IMR-90 (cell line): ENCODE results near the gene XRCC3. TPM values are rescaled to one million over a fixed set of nuclear protein-coding genes. Genes with fewer than 3 reads are reported as not detected.

Experiments used
- ATAC-seq: fragments of 200-7000 bp; cut with Tn5 transposase; 2 replicates; pipeline ENCODE4 v1.9.1; 2020; ENCODE audit warnings: low read depth, mild to moderate bottlenecking, moderate library complexity
- BruUV-seq: library from RNA; stranded (reverse); fragments of 400-500 nt; replicated peaks from 2 replicates; lab custom pipeline; 2021; lab: Mats Ljungman, UMichigan
- CTCF ChIA-PET: fragments of 300-600 bp; formaldehyde crosslinking; extraction: SDS; loops from one replicate; lab custom pipeline; 2021; ENCODE audit warnings: antibody characterized with exemption; lab: Yijun Ruan, JAX
- POLR2A ChIA-PET: fragments of 300-600 bp; sonication (Branson Sonifier 250); formaldehyde crosslinking; loops from one replicate; lab custom pipeline; 2022; ENCODE audit warnings: antibody characterized with exemption; ENCODE audit not compliant: unreplicated experiment; lab: Charles Lee
- DNase-seq: peaks from one replicate; pipeline ENCODE4 v3.0.0; 2013
- H2AFZ ChIP-seq: replicated peaks from 2 replicates; pipeline ENCODE3; 2013; ENCODE audit warnings: low read length, mild to moderate bottlenecking; ENCODE audit not compliant: poor library complexity
- H2AK5ac ChIP-seq: 2 replicates; pipeline ENCODE4 v1.6.1; 2013; ENCODE audit warnings: low read depth, low read length, inconsistent platforms
- H2AK9ac ChIP-seq: replicated peaks from 2 replicates; pipeline ENCODE3; 2013; ENCODE audit warnings: mild to moderate bottlenecking, low read depth, low read length, moderate library complexity; ENCODE audit not compliant: poor library complexity
- H2BK120ac ChIP-seq: 2 replicates; pipeline ENCODE4 v1.6.1; 2013; ENCODE audit warnings: low read depth, low read length, inconsistent platforms
- H2BK15ac ChIP-seq: 3 replicates; pipeline ENCODE4 v1.6.1; 2013; ENCODE audit warnings: low read depth, low read length, inconsistent platforms
- H2BK20ac ChIP-seq: 2 replicates; pipeline ENCODE4 v1.6.1; 2013; ENCODE audit warnings: low read depth, mild to moderate bottlenecking, inconsistent platforms, low read length, moderate library complexity
- H2BK5ac ChIP-seq: 2 replicates; pipeline ENCODE4 v1.6.1; 2013; ENCODE audit warnings: mild to moderate bottlenecking, low read depth, low read length, inconsistent platforms; ENCODE audit not compliant: poor library complexity, severe bottlenecking
- H3K14ac ChIP-seq: replicated peaks from 2 replicates; pipeline ENCODE4 v1.6.1; 2013; ENCODE audit warnings: low read depth, low read length, inconsistent platforms
- H3K18ac ChIP-seq: 2 replicates; pipeline ENCODE4 v1.6.1; 2013; ENCODE audit warnings: low read depth, low read length, control low read depth
- H3K23ac ChIP-seq: 2 replicates; pipeline ENCODE4 v1.6.1; 2013; ENCODE audit warnings: low read depth, low read length, inconsistent platforms
- H3K27ac ChIP-seq: 2 replicates; pipeline ENCODE4 v1.5.1; 2013; ENCODE audit warnings: mild to moderate bottlenecking, control low read depth, low read length; ENCODE audit not compliant: insufficient read depth
- H3K27me3 ChIP-seq: 2 replicates; pipeline ENCODE4 v1.6.1; 2013; ENCODE audit warnings: low read length; ENCODE audit not compliant: control insufficient read depth, insufficient read depth
- H3K36me3 ChIP-seq: 2 replicates; pipeline ENCODE4 v1.6.1; 2013; ENCODE audit warnings: low read length, mixed read lengths; ENCODE audit not compliant: control insufficient read depth, insufficient read depth
- H3K4ac ChIP-seq: 2 replicates; pipeline ENCODE4 v1.6.1; 2013; ENCODE audit warnings: low read depth, low read length, inconsistent platforms
- H3K4me1 ChIP-seq: 2 replicates; pipeline ENCODE4 v1.6.1; 2013; ENCODE audit warnings: low read length, mixed read lengths; ENCODE audit not compliant: control insufficient read depth, insufficient read depth
- H3K4me2 ChIP-seq: 2 replicates; pipeline ENCODE4 v1.6.1; 2013; ENCODE audit warnings: low read depth, mild to moderate bottlenecking, control low read depth, low read length, moderate library complexity
- H3K4me3 ChIP-seq: 2 replicates; pipeline ENCODE4 v1.5.1; 2013; ENCODE audit warnings: low read depth, mild to moderate bottlenecking, control low read depth, low read length, moderate library complexity; ENCODE audit not compliant: insufficient read depth
- H3K56ac ChIP-seq: 2 replicates; pipeline ENCODE4 v1.6.1; 2013; ENCODE audit warnings: low read length, inconsistent platforms; ENCODE audit not compliant: insufficient read depth; ENCODE audit errors: extremely low read depth
- H3K79me1 ChIP-seq, 2 experiments: 2 replicates each; pipeline ENCODE4 v1.6.1; 2013; ENCODE audit warnings: low read length in 2 of 2, inconsistent platforms in 1 of 2, low read depth in 1 of 2
- H3K9ac ChIP-seq: 2 replicates; pipeline ENCODE4 v1.6.1; 2013; ENCODE audit warnings: low read depth, low read length, control low read depth
- H3K9me1 ChIP-seq: 2 replicates; pipeline ENCODE4 v1.6.1; 2013; ENCODE audit warnings: low read length, inconsistent platforms; ENCODE audit not compliant: insufficient read depth
- H3K9me3 ChIP-seq: 2 replicates; pipeline ENCODE4 v1.6.1; 2013; ENCODE audit warnings: low read length; ENCODE audit not compliant: control insufficient read depth, insufficient read depth
- H4K20me1 ChIP-seq: 2 replicates; pipeline ENCODE4 v1.6.1; 2013; ENCODE audit warnings: low read length, inconsistent platforms; ENCODE audit not compliant: insufficient read depth
- H4K5ac ChIP-seq: 2 replicates; pipeline ENCODE4 v1.6.1; 2013; ENCODE audit warnings: mild to moderate bottlenecking, low read depth, low read length, control low read depth
- H4K8ac ChIP-seq, 2 experiments: 2 replicates each; pipeline ENCODE4 v1.6.1; 2013; ENCODE audit warnings: low read depth in 2 of 2, low read length in 2 of 2, control low read depth in 1 of 2, inconsistent platforms in 1 of 2
- H4K91ac ChIP-seq: 2 replicates; pipeline ENCODE4 v1.6.1; 2013; ENCODE audit warnings: low read depth, low read length, inconsistent platforms; ENCODE audit not compliant: insufficient read depth
- MAZ ChIP-seq: IDR thresholded peaks from 2 replicates; pipeline ENCODE4 v1.6.1; 2012; ENCODE audit warnings: low read depth, mild to moderate bottlenecking, low read length, improper control_type of control experiment, moderate library complexity, borderline replicate concordance
- MXI1 ChIP-seq: IDR thresholded peaks from 2 replicates; pipeline ENCODE4 v1.6.1; 2012; ENCODE audit warnings: low read depth, mild to moderate bottlenecking, low read length, moderate library complexity, borderline replicate concordance
- NFE2L2 ChIP-seq: fragments of 150-350 bp; IDR thresholded peaks from 2 replicates; pipeline ENCODE4 v1.6.1; 2016; ENCODE audit warnings: low read depth, mild to moderate bottlenecking, low read length
- WGBS, 2 experiments: methylation state at CpG; one replicate each; pipeline versions ENCODE4 v1.1.5 to v1.1.7; 2013; ENCODE audit warnings: missing lambda C conversion rate in 2 of 2; ENCODE audit not compliant: insufficient read length in 1 of 2; ENCODE audit errors: extremely low coverage in 2 of 2; 5-methylcytosine and 5-hydroxymethylcytosine counted together
- dilution Hi-C: fragments of 300-500 bp; cut with HindIII; formaldehyde crosslinking; loops from one replicate; pipeline ENCODE4 v1.14.3; 2018; ENCODE audit warnings: low sequenced_read_pairs; ENCODE audit not compliant: unreplicated experiment
- in situ Hi-C: fragments of 300-500 bp; cut with MboI; formaldehyde crosslinking; loops from 3 replicates; pipeline ENCODE4 v1.14.3; 2019; ENCODE audit warnings: low sequenced_read_pairs, inconsistent platforms, mixed read lengths
- intact Hi-C: fragments of 100-400 bp; cut with micrococcal nuclease; formaldehyde crosslinking; loops from 2 replicates; pipeline ENCODE4 v1.10.0; 2022
- polyA plus RNA-seq, 3 experiments: library from polyadenylated mRNA; depleted of rRNA; stranded (reverse); fragments of >200 nt; gene quantifications; 2 replicates each; pipeline ENCODE4 v1.2.3, GENCODE V29; 2012; ENCODE audit warnings: low replicate concordance in 1 of 3
- total RNA-seq: library from RNA; depleted of rRNA; stranded (reverse); fragments of >200 nt; gene quantifications from 2 replicates; pipeline ENCODE4 v1.2.3, GENCODE V29; 2012
- TF ChIP-seq, protein P1 (sequence below): fragments of 150-350 bp; IDR thresholded peaks from 2 replicates; pipeline ENCODE4 v1.6.1; 2016; ENCODE audit warnings: low read depth, mild to moderate bottlenecking, low read length, moderate library complexity, borderline replicate concordance
- TF ChIP-seq, protein P2 (sequence below): conservative IDR thresholded peaks from 2 replicates; pipeline ENCODE4 v1.5.1; 2012; ENCODE audit warnings: mild to moderate bottlenecking, low read depth, low read length, improper control_type of control experiment

The XRCC3 gene
- total and polyA plus RNA-seq, 2 of the 4 experiments (the other 2 are of a cell fraction), result 8.1 to 9.5 TPM

DNA sequence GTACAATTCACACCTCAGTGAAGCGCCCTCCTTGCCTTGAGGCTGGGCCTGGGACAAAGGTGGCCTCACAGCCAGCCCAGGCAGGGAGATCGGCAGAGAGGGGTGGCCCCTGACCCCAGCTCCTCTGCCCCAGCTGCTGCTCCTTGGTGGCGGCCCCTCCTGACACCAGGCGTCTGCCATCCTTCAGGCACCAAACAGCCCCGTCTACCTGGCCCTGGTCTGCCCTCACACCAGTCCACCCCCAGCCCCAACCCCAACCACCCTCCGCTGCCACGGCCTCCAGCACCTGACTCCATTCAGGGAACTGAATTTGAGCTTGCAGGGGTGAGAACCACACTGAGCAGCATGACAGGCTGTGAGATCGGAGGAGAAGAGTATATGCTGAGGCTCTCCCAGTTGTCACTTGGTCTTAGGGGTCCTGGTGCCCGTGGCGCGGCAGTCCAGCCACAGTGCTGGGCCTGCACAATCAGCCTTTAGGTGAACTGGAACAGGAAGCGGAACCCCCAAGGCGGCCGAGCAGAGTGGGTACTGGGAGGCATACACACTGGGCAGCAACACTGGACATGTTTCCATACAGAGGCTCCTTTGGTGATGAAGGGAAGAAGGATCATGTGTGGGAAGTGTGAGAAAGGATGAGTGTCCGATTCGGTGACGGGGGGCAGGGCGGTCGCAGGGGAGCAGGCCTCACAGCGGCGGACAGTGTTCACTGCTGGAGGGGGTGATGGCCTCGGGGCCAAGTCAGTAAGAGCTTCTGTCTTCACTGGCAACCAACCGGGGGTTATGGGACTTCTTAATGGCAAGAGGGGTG is 19.0 kb upstream of the XRCC3 start (continued):
- no peak for TF ChIP-seq MXI1

DNA sequence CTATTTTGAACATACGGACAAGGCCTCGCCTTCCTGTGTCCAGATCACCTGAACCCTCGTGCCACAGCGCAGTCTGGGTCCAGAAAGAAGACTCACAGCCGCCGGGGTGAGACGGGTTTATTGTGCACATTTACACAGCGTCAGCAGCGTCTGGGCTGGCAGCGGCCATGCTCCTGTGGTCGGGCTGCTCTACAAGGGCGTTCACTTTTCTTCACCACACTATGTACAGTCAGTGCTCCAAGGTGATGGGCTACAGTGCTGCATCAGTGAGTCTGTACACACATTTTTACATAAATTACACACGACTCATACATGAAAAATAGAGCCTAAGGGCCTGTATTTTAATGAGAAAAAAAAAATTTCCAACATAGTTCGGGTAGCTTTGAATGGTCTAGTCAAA is 18.4 kb upstream of the XRCC3 start:
- Histone ChIP-seq H2AFZ (no peak overlapping the region), H3K36me3 (peaks cover 46% of the 10 kb centered on the region), H3K4me2 (no peak overlapping the region), H4K91ac (no peak overlapping the region), H3K9ac (no peak overlapping the region), H3K79me1 (peaks cover 0 to 4% of the 10 kb centered on the region in 2 experiments; a peak in 2 of 4 replicates), H3K56ac (no peak overlapping the region), H2BK20ac (no peak overlapping the region), H4K8ac (no peak overlapping the region), H3K9me3 (no peaks in the 10 kb centered on the region), H3K9me1 (no peaks in the 10 kb centered on the region), H3K23ac (no peak overlapping the region), H2BK120ac (no peak overlapping the region), H3K4me3 (no peak overlapping the region), H2BK15ac (no peak overlapping the region), H2AK5ac (no peak overlapping the region), H2BK5ac (no peak overlapping the region), H3K27me3 (no peaks in the 10 kb centered on the region), H2AK9ac (peak overlapping the region; percentile 44), H3K14ac (no peak overlapping the region), H3K4ac (no peak overlapping the region), H3K18ac (no peak overlapping the region), H4K20me1 (peaks cover 1% of the 10 kb centered on the region; the same call in 1 of the 2 replicates), H3K27ac (no peak overlapping the region), H4K5ac (no peak overlapping the region), H3K4me1 (no peaks in the 10 kb centered on the region)
- BruUV-seq, result no TSS peak
- in situ Hi-C loops, result no loop called here
- POLR2A ChIA-PET, result interaction anchor here (0.5 to 0.6 kb wide), 2 partner anchors 78 to 234 kb away, joined by 3 to 4 read pairs; no protein-coding TSS in a partner anchor
- no peak for ATAC-seq
- CTCF ChIA-PET, result interaction anchor here (0.6 kb wide), 1 partner anchor 28 kb away, joined by 3 read pairs; no protein-coding TSS in a partner anchor
- 94% methylated on average over 6 of the region's 14 CpGs; no CpG with 5 or more reads in 1 of the 2 experiments for WGBS, 2 experiments
- no peak for DNase-seq
- intact Hi-C loops, result no loop called here
- TF ChIP-seq, protein P1, sequence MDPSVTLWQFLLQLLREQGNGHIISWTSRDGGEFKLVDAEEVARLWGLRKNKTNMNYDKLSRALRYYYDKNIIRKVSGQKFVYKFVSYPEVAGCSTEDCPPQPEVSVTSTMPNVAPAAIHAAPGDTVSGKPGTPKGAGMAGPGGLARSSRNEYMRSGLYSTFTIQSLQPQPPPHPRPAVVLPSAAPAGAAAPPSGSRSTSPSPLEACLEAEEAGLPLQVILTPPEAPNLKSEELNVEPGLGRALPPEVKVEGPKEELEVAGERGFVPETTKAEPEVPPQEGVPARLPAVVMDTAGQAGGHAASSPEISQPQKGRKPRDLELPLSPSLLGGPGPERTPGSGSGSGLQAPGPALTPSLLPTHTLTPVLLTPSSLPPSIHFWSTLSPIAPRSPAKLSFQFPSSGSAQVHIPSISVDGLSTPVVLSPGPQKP, result no peak
- TF ChIP-seq MAZ (no peak), NFE2L2 (no peak)
- TF ChIP-seq, protein P2, sequence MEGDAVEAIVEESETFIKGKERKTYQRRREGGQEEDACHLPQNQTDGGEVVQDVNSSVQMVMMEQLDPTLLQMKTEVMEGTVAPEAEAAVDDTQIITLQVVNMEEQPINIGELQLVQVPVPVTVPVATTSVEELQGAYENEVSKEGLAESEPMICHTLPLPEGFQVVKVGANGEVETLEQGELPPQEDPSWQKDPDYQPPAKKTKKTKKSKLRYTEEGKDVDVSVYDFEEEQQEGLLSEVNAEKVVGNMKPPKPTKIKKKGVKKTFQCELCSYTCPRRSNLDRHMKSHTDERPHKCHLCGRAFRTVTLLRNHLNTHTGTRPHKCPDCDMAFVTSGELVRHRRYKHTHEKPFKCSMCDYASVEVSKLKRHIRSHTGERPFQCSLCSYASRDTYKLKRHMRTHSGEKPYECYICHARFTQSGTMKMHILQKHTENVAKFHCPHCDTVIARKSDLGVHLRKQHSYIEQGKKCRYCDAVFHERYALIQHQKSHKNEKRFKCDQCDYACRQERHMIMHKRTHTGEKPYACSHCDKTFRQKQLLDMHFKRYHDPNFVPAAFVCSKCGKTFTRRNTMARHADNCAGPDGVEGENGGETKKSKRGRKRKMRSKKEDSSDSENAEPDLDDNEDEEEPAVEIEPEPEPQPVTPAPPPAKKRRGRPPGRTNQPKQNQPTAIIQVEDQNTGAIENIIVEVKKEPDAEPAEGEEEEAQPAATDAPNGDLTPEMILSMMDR, result no peak
- dilution Hi-C loops, result no loop called here
